HG03280 (cell line): Measurements from ENCODE around the gene EXOSC6.
"Not testable (repeated sequence)": the region's sequence is repeated elsewhere in the genome, so short reads cannot be mapped to it uniquely, and the experiment has no call there.

Source experiments
- ATAC-seq: cut with Tn5 transposase; IDR thresholded peaks from one replicate; pipeline ENCODE4 v1.9.1; 2021; ENCODE audit warnings: mild to moderate bottlenecking, moderate library complexity; ENCODE audit not compliant: unreplicated experiment

EXOSC6 gene

DNA sequence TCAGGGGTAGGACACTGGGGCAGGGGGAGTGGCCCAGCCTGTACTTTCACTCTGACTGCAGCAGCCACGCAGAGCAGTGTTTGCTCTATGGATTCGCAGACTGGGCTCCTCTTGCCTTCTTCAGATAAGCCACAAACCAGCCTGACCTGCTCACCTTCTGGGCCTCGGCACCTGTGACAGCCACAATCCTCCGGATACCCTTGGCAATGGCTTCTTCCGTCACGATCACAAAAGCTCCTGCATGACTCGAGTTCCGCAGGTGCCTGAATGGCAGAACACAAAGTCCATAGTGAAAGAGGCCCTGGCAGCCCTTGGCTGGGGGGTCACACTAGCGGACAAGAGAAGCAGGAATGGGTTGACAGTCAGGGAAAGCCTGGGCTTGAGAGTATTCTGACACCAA, 3.8 kb upstream of the EXOSC6 start:
- ATAC-seq: no peak

DNA sequence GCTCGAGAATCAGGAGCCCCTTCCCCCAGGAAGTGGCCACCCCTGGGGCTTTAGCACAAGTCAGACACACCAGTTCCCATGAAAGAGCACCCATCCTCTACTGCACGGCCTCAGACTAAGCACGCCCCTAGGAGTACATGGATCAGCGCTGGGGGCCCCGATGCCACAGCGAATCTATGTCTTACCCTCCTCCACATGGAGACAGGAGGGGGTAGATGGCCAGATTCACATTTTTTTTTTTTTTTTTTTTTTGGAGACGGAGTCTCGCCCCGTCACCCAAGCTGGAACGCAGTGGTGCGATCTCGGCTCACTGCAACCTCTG, 3.2 kb upstream of the EXOSC6 start:
- no peak for ATAC-seq

DNA sequence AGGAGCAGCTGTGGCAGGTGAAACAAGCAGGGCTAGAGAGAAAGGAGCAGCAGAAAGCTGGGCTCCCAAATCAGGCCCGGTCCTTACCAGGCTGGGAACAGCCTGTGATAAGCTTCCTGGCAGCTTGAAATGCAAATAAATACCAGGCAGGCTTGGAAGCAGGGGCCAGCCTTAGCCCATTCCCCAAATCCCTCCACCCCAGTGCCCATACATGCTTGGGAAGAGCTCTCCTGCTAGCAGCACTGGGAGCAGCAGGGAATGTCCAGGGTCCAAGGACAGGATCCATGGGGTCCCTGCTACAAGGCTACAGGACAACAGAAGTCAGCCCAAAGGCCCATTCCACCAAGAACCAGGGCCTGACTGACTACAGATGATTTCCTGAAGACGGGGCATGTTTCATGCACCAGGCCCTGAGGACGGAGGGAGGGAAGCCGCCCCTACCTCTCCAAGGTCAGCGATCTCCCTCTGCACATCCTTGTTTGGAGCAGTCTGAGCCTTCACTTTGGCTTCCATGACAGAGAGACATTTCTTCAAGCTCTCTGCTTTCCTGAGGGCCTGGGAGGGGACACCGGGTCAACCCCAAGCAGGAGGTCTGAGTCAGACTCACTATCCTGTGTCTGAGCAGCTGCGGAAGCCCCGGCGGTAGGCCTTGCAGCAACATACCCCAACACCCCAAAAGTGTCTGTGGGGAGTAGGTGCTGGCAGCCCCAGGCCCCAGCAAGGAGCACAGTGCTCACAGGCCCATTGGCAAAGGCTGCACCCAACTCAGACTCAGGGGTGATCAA, 2.6 kb upstream of the EXOSC6 start:
- no peak for ATAC-seq

DNA sequence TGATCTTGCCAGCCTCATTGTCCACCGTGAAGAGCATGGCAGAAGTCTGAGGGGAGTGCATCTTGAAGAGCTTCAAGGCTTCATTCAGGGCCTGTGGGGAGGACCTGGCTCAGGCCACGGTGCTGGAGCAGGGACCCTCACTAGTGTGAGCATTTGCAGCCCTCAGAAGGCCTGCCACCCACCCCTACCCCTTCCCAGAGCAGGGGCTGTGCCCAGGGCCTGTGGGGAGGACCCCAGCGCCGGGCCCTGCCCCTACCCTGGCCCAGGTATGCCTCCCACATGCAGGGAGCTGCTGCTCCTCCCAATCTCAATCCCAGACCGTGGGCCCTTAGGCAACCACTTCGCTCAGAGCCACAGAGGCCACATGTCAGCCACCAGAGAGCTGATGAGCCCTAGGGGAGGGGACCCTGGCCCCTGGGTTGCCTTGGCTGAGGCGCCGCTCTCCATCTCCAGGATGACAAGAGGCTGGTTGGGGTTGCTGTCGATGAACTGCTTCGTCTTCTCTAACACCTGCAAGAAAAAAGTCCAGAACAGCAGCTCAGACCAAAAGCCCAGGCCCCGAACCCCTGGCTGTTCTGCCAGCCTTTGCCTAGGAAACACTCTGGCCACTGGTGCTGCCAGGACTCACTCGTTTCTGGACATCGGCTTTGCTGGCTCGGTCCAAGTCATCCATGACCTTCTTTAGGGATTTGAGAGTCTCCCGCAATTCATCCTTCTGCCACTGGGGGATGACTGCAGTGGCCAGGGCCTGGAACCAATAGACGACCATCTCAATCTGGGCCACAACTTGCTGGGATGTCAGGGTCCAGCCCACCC, 1.8 kb upstream of the EXOSC6 start:
- ATAC-seq: no peak

DNA sequence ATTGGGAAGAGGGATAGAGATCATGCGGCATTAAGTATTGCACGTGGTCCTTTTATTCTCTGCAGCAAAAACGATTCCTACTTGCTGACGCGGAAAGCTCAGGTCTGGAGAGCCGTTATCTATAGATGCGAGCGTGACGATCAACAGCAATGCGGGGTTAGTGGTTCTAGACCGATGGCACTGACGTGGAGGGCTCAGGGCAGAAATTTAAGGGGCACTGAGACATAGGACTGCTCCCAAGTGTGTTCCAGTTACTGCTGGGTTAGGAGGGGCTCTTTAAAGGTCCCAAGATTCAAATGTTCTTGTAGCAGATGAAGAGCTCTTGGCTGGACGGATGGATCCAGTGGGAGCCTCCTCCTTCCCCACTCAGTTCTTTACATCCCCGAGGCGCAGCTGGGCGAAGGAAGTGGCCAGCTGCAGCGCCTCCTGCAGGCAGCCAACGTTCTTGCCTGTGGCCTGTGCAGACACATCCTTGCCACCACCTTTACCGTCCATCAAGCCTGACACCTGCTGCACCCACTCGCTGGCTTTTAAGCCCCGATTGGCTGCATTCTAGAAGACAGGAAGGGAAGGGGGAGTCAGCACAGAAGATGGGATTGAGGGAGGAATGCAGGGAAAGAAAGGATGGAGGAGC, 732 bp upstream of the EXOSC6 start:
- ATAC-seq: no peak

DNA sequence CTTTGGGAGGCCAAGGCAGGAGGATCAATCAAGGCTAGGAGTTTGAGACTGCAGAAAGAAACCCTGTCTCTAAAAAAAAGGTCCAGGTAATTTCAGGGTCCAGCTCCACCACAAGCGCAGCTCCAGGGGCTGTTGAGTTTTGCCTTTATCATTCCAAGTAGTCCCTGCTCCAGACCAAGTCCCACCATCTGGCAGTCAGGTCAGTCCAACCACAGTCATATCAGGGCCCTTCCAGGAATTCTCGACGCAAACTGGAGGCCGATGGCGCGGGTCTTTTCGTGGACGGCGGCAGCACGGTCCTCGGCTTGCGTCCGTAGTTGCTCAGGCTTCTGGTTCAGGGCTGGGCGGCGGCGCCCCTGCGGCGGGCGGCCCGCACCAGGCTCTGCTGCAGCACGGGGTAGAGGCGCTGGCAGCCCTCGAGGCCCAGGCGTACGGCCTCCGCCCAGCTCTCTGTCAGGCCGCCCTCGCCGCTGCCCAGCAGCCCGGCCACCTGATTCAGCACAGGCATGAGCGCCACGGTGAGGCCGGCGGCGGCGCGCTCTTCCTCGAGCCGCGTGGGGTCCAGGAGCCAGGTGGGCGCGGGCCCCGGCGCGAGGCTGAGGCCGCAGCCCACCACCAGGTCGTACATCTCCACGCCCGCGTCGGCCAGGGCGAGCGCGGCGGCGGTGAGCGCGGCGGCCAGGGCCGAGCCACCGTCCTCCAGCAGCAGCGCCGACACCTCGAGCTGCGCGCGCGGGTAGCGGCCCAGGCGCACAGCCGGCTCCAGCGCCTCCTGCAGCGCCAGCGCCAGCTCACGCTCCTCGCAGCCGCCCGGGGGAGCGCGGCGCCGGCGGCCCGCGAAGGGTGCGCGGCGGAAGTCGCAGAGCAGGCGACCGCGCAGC, 752 bp downstream of the EXOSC6 start:
- ATAC-seq: peak; percentile 44

DNA sequence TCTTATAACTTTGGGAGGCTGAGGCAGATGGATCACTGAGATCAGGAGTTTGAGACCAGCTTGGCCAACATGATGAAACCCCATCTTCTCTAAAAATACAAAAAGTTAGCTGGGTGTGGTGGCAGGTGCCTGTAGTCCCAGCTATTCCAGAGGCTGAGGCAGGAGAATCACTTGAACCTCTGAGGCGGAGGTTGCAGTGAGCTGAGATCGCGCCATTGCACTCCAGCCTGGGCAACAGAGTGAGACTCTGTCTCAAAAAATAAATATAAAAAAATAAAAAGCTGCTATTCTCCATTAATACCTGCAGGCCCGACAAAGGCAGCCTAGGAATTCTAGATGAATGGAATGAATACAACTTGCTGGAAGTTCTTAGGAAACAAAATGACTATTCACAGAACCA, 2.0 kb downstream of the EXOSC6 start:
- not testable (repeated sequence) for ATAC-seq

DNA sequence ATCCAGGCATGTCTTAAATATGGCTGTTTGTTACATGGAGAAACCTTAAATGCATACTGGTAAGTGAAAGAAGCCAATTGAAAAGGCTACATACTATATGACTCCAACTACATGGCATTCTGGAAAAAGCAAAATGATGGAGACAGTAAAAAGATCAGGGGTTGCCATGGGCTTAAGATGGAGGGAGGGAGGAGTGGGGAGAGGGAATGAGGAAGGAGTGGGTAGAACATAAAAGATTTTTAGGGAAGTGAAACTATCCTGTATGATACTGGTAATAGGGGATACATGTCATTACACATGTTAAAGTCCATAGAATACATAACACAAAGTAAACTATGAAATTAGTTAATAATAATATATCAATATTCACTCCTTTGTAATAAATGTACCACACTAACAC, 13.0 kb downstream of the EXOSC6 start:
- not testable (repeated sequence) for ATAC-seq

DNA sequence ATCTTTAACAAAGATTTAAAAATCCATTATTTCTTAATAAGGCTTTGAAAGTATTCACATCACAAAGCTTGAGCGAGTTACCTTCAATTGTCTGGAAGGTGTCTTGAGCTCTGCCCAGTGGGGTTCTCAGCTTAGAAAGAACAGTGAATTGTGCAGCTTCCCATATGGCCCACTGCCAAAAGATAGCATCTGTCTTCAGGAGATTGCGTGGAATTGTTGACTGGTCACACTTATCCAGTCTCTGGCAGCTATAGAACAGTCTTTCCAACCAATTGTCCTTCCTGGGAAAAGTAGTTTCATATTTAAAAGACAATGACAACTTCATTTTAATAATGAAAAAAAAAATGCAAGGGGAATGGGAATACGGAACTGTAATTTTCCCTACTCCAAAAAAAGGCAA, 19.9 kb downstream of the EXOSC6 start:
- not testable (repeated sequence) for ATAC-seq

DNA sequence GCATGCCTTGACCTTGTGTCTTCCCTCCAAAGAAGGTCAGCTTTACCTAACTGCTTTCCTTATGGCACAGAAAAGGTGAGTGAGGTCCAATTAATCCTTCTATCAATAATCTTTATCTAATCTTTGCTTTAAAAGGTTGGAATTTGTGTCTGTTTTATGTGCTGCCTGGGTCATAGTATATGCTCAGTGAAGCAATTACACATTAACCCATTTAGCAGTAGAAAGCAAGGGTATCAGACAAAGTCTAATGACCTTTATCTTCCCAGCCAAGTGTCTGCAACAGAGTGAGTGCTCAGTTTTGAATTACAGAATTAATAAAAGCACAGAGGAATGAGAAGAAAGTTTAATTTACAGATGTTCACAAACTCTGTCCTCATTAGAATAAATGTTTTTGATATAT, 25.7 kb downstream of the EXOSC6 start:
- not testable (repeated sequence) for ATAC-seq

DNA sequence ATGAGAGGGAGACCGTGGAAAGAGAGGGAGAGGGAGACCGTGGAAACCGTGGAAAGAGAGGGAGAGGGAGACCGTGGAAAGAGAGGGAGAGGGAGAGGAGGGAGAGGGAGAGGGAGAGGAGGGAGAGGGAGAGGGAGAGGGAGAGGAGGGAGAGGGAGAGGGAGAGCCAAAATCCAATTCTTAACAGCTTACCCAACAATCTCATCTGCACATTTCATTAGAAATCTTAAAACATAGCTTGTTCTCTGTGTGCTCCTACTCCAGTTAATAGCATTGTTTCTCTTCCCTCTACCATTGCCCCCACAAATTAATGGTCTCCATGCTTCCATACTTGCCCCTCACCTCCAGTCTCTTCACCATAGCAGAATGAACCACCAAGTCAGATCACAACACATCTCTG, 26.3 kb downstream of the EXOSC6 start:
- not testable (repeated sequence) for ATAC-seq

DNA sequence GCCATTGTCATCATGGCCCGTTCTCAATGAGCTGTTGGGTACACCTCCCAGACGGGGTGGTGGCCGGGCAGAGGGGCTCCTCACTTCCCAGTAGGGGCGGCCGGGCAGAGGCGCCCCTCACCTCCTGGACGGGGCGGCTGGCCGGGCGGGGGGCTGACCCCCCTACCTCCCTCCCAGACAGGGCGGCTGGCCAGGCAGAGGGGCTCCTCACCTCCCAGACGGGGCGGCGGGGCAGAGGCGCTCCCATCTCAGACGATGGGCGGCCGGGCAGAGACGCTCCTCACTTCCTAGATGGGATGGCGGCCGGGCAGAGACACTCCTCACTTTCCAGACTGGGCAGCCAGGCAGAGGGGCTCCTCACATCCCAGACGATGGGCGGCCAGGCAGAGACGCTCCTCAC, 27.1 kb downstream of the EXOSC6 start:
- not testable (repeated sequence) for ATAC-seq

DNA sequence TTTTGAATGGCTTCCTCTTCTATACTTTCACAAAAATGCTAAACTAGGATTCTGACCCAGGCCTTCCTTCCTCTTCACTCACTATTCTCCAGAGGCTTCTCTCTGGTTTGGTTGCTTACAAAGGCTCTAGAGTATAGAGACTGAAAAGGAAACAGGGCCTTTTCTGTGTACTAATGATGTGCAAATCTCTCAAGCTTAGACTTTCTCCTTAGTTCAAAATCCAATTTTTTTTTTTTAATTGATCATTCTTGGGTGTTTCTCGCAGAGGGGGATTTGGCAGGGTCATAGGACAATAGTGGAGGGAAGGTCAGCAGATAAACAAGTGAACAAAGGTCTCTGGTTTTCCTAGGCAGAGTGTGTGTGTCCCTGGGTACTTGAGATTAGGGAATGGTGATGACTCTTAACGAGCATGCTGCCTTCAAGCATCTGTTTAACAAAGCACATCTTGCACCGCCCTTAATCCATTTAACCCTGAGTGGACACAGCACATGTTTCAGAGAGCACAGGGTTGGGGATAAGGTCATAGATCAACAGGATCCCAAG, 27.7 kb downstream of the EXOSC6 start:
- not testable (repeated sequence) for ATAC-seq

DNA sequence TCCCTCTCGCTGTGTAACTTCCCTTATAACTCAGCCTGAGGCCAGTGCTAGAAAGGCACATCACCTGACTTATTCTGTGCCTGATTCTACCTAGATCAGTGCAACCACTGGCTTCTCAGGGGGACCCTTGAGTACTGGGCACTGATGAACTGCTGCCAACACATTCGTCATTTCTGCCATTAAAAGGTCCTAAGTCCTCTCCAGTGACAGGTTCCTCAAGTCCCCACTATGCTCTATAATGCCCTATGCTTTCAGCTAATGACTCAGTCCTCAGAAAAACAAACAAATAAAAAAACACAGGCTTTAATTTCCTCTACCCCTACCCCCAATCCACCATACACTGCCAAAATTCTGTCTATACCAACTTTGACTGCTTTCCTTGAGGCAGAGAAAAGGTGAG, 28.5 kb downstream of the EXOSC6 start:
- not testable (repeated sequence) for ATAC-seq

DNA sequence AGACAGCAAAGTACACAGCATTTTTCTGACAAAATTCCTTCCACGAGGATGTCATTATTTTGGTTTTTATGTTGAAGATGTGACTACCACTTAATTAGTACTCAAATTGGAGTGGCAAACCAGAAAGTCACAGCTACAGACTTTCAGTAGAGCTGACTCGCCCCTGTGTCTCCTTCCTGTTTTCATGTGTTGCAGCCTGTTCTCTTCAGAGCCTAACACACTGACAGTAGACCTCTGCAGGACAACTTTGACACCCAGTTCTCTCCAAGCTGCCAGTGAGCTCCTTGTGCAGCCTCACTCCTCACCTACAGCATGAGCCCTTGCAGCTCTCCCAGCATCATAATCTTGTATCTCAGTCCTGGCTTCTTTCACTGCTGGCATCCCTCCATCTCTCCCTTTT, 29.2 kb downstream of the EXOSC6 start:
- ATAC-seq: not testable (repeated sequence)

DNA sequence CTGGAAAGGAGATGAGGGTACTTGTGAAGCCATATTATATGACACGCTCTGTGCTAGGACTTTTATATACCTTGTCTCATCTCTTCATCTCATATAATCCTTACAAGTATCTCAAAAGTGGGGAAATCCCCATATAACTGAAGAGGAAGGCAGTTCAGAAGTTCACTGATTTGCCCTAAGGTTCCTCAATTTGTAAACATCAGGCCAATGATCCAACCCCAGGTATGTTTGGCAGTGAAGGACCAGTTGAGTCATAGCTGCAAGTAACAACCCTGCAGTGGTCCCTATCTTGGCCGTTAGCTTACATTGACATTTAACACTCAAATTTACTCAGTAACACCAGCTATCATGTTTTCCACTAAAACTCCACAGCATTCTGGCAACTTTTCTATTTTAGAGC, 33.2 kb downstream of the EXOSC6 start:
- not testable (repeated sequence) for ATAC-seq

DNA sequence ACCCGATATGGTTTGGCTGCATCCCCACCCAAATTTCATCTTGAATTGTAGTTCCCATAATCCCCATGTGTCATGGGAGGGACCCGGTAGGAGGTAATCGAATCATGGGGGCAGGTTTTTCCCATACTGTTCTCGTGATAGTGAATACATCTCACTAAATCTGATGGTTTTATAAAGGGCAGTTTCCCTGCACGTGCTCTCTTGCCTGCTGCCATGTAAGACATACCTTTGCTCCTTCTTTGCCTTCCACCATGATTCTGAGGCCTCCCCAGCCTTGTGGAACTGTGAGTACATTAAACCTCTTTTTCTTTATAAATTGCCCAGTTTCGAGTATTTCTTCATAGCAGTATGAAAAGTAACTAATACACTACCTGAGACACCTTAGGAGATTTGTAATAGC, 45.4 kb downstream of the EXOSC6 start:
- not testable (repeated sequence) for ATAC-seq

DNA sequence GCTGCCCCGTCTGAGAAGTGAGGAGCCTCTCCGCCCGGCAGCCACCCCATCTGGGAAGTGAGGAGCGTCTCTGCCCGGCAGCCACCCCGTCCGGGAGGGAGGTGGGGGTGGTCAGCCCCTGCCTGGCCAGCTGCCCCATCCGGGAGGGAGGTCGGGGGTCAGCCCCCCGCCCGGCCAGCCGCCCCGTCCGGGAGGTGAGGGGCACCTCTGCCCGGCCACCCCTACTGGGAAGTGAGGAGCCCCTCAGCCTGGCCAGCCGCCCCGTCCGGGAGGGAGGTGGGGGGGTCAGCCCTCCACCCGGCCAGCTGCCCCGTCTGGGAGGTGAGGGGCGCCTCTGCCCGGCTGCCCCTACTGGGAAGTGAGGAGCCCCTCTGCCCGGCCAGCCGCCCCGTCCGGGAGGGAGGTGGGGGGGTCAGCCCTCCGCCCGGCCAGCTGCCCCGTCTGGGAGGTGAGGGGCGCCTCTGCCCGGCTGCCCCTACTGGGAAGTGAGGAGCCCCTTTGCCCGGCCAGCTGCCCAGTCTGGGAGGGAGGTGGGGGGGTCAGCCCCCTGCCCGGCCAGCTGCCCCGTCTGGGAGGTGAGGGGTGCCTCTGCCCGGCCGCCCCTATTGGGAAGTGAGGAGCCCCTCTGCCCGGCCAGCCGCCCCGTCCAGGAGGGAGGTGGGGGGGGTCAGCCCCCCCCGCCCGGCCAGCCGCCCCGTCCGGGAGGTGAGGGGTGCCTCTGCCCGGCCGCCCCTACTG, 46.9 kb downstream of the EXOSC6 start:
- ATAC-seq: not testable (repeated sequence)

DNA sequence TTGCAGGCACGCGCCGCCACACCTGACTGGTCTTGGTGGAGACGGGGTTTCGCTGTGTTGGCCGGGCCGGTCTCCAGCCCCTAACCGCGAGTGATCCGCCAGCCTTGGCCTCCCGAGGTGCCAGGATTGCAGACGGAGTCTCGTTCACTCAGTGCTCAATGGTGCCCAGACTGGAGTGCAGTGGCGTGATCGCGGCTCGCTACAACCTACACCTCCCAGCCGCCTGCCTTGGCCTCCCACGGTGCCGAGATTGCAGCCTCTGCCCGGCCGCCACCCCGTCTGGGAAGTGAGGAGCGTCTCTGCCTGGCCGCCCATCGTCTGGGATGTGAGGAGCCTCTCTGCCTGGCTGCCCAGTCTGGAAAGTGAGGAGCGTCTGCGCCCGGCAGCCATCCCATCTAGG, 47.7 kb downstream of the EXOSC6 start:
- ATAC-seq: not testable (repeated sequence)

DNA sequence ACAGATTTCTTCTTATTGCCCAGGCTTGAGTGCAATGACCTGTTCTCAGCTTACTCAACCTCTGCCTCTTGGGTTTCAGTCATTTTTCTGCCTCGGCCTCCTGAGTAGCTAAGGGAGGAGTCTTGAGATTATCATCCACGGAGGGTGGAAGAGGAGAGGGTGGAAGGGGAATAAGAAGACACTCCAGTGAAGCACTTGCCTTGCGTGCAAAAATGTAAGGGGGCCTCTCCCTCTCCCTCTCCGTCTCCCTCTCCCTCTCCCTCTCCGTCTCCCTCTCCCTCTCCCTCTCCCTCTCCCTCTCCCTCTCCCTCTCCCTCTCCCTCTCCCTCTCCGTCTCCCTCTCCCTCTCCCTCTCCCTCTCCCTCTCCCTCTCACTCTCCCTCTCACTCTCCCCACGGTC, 48.2 kb downstream of the EXOSC6 start:
- ATAC-seq: not testable (repeated sequence)
